ENCODE results near the gene TMEM178A.

DNA sequence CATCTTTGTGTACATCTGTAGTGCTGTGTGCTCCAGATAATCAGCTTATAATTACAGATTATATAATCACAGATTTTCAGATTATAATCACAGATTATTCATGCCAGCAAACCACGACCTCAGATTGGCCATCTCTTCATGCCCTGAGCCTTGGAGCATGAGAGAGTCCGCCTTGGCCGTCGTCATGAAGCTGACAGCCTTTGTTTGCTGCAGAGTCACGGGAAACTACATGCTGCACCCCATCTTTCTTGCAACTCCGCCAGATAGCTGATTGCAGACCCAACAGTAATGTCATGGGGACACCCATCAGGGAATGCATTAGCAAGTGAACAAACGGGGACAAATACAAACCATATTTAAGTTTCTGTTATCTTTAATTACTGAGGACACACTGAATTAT, 7.3 kb downstream of the TMEM178A start:
- no peak for TF ChIP-seq POLR2A (IDR thresholded peaks at IDR 0.05)
- TF ChIP-seq, protein P1, sequence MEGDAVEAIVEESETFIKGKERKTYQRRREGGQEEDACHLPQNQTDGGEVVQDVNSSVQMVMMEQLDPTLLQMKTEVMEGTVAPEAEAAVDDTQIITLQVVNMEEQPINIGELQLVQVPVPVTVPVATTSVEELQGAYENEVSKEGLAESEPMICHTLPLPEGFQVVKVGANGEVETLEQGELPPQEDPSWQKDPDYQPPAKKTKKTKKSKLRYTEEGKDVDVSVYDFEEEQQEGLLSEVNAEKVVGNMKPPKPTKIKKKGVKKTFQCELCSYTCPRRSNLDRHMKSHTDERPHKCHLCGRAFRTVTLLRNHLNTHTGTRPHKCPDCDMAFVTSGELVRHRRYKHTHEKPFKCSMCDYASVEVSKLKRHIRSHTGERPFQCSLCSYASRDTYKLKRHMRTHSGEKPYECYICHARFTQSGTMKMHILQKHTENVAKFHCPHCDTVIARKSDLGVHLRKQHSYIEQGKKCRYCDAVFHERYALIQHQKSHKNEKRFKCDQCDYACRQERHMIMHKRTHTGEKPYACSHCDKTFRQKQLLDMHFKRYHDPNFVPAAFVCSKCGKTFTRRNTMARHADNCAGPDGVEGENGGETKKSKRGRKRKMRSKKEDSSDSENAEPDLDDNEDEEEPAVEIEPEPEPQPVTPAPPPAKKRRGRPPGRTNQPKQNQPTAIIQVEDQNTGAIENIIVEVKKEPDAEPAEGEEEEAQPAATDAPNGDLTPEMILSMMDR (IDR thresholded peaks at IDR 0.05), result no peak
